ENCODE measurements around the gene CPVL. TPM values are rescaled to one million over a fixed set of nuclear protein-coding genes. Genes with fewer than 3 reads are reported as not detected.

The CPVL gene
- total RNA-seq, 2 donors from 2014 or later, result 1.4 TPM; not detected in 1

DNA sequence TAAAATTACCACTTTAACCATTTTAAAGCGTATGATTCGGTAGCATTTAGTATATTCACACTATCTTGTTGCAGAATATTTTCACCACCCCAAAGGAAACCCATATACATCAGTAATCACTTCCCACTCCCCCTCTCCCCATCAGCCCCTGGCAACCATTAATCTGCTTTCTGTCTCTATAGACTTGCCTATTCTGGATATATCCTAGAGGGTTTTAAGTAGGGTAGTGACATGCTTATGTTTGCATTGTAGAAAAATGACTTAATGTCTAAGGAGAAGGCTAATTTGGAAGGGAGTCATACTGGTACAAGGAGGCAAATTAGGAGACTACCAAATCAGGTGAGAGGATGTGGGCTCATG, 145.6 kb downstream of the CPVL start:
- ATAC-seq (no peak), DNase-seq (ENCODE audit: low spot score) (no peak)
- H3K27me3 Mint-ChIP-seq, result peaks cover 16% of the 10 kb centered on the region in 2 donors
- H3K4me3 Mint-ChIP-seq, result no peak overlapping the region
- no peaks in the 10 kb centered on the region for H3K9me3 Mint-ChIP-seq
- H3K27ac Mint-ChIP-seq, result no peak overlapping the region
- H3K36me3 Mint-ChIP-seq, result no peaks in the 10 kb centered on the region
- no peaks in the 10 kb centered on the region for H3K4me1 Mint-ChIP-seq (ENCODE audit: low read depth in 2 of 2)

DNA sequence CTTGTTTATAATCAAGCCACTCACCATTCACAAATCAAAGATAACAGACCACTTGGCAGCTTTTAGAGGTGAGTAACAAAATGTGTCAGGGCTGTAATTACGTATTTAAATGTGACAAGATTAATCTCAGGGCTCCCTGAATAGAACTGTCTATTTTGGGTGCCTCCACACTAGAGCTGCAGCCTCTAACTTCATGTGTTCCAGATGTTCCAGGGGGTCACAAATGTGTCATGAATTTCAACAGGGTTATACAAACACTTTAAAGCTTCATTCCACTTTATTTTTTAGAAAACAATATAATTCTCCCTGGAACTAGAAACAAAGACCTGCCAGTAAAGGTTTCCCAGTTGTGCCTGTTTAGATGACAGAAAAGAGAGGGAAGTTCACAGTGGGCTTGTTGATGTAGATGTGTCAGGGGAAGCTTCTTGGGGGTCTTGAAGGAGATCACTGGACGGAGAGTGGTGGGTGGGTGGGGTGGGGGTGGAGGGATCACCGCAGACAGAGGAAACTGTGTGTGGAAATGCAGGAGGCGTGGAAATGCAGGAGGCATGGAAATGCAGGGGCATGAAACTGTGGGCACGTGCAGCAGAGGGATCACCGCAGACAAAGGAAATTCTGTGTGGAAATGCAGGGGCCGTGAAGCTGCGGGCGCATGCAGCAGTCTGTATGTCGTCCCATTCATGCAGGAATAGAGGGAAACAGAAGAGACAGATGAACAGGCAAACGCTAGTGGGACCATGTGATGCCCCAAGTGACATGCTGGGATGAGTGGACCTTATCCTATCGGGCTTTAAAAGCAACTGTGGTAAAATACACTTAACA, 146.2 kb downstream of the CPVL start:
- no peak overlapping the region for H3K27ac Mint-ChIP-seq
- no peaks in the 10 kb centered on the region for H3K9me3 Mint-ChIP-seq
- no peaks in the 10 kb centered on the region for H3K4me1 Mint-ChIP-seq (ENCODE audit: low read depth in 2 of 2)
- no peaks in the 10 kb centered on the region for H3K36me3 Mint-ChIP-seq
- ATAC-seq (no peak), DNase-seq (ENCODE audit: low spot score) (no peak)
- peaks cover 16 to 17% of the 10 kb centered on the region in 2 donors for H3K27me3 Mint-ChIP-seq
- H3K4me3 Mint-ChIP-seq, result no peak overlapping the region

DNA sequence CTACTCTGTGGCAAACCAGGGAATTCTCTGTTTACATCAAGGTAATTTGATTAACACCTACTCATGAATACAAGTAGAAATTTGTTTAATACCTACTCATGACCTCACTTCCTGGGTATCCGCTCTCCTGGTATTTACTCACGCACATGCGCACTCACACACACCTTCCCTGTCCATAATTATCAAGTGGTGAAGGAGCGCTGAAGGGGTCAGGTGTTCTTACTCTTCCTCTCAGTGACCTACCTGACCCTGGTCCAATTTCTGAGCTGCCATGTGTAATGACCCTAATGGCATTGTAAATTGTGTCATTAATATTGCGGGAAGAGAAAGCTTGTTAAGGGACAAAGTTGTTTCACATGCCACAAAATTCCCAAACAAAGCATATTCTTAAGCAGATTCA, 146.9 kb downstream of the CPVL start:
- Mint-ChIP-seq H3K27ac (no peak overlapping the region), H3K27me3 (peaks cover 16 to 19% of the 10 kb centered on the region in 2 donors), H3K36me3 (no peaks in the 10 kb centered on the region), H3K4me1 (ENCODE audit: low read depth in 2 of 2) (no peaks in the 10 kb centered on the region), H3K4me3 (no peak overlapping the region), H3K9me3 (no peaks in the 10 kb centered on the region)
- no peak for ATAC-seq
- no peak for DNase-seq (ENCODE audit: low spot score)

DNA sequence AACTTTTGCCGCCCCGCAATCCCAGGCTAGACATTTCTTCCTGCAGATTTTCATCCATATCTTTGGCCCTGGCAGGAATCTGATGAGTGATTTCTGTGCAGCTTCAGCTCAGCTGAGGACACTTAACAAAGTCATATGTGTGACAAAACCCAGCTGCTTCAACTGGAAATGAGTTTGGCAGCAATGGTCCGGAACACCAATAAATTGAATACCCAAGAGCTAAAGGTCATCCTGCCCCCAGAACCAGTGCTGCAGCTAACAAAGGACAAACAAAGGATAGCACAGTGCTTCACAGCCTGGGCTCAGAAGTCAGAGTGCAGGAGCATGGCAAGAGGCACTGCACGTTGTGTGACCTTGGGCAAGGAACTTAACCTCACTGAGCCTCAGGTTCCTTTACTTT, 148.2 kb downstream of the CPVL start:
- Mint-ChIP-seq H3K36me3 (no peaks in the 10 kb centered on the region), H3K9me3 (no peaks in the 10 kb centered on the region), H3K27ac (no peak overlapping the region), H3K27me3 (peaks cover 16 to 21% of the 10 kb centered on the region in 2 donors), H3K4me3 (no peak overlapping the region), H3K4me1 (ENCODE audit: low read depth in 2 of 2) (no peaks in the 10 kb centered on the region)
- ATAC-seq, result no peak
- no peak for DNase-seq (ENCODE audit: low spot score)

GRCh38 chr7:28996836-28997235, 149.5 kb downstream of the CPVL start:
- Mint-ChIP-seq H3K36me3 (no peaks in the 10 kb centered on the region), H3K27me3 (peaks cover 9 to 20% of the 10 kb centered on the region in 2 donors), H3K27ac (no peak overlapping the region), H3K4me1 (ENCODE audit: low read depth in 2 of 2) (no peaks in the 10 kb centered on the region), H3K4me3 (no peak overlapping the region), H3K9me3 (no peaks in the 10 kb centered on the region)
- DNase-seq (ENCODE audit: low spot score), result no peak
- ATAC-seq, result no peak

GRCh38 chr7:28993371-28993770, 153.0 kb downstream of the CPVL start:
- peaks cover 2 to 14% of the 10 kb centered on the region in 2 donors for H3K27me3 Mint-ChIP-seq
- ATAC-seq (no peak), DNase-seq (ENCODE audit: low spot score) (no peak)
- no peaks in the 10 kb centered on the region for H3K4me1 Mint-ChIP-seq (ENCODE audit: low read depth in 2 of 2)
- H3K36me3 Mint-ChIP-seq, result no peaks in the 10 kb centered on the region
- H3K4me3 Mint-ChIP-seq, result no peak overlapping the region
- no peaks in the 10 kb centered on the region for H3K9me3 Mint-ChIP-seq
- no peak overlapping the region for H3K27ac Mint-ChIP-seq

- H3K4me3 Mint-ChIP-seq, result no peak overlapping the region
- no peaks in the 10 kb centered on the region for H3K9me3 Mint-ChIP-seq
- no peak for DNase-seq (ENCODE audit: low spot score)
- no peak for ATAC-seq
- no peak overlapping the region for H3K27ac Mint-ChIP-seq
- no peaks in the 10 kb centered on the region for H3K36me3 Mint-ChIP-seq
- peaks cover 8 to 14% of the 10 kb centered on the region in 2 donors for H3K27me3 Mint-ChIP-seq
- H3K4me1 Mint-ChIP-seq (ENCODE audit: low read depth in 2 of 2), result no peaks in the 10 kb centered on the region
These were observed 153.5 kb downstream of the CPVL start for GRCh38 chr7:28992798-28993197.

DNA sequence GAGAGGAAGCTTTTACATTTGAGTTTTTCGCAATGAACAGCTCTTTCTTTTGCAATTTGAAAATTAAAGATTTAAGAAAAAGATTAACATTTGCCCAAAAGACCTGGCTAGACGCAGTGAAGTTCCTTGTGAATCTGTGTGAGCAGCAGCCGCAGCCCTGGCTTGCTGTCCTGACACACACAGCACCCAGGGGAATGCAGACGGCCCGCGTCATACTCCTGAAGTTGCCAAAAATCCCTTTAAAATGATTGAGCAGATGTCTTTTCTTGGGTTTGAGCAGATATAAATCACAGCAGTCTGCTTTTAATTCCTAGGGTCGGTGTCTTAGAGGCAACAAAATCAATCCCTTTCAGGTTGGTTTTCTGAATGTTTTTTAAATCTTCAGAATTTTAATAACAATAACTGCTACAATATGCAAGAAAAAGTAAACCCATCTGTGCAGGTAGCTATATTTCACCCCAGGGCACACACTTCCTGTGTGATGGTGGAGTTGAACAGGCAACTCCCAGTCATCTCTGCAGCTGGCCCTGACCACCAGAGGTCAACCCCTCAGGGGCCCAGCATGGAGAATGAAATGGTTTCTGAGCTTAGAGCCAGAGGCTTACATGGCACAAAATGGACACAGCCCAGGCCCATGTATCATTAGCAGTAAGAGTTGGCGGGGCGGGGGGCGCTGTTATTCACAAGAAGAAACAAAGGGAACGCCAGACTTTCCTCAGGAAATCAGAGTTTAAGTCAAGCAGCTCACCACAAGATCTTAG, 156.0 kb downstream of the CPVL start:
- H3K4me1 Mint-ChIP-seq (ENCODE audit: low read depth in 2 of 2), result peaks cover 10 to 11% of the 10 kb centered on the region in 2 donors
- H3K27ac Mint-ChIP-seq, result no peak overlapping the region
- peaks cover 16 to 26% of the 10 kb centered on the region in 2 donors for H3K27me3 Mint-ChIP-seq
- ATAC-seq, result no peak
- no peaks in the 10 kb centered on the region for H3K9me3 Mint-ChIP-seq
- H3K36me3 Mint-ChIP-seq, result no peaks in the 10 kb centered on the region
- no peak overlapping the region for H3K4me3 Mint-ChIP-seq
- no peak for DNase-seq (ENCODE audit: low spot score)

DNA sequence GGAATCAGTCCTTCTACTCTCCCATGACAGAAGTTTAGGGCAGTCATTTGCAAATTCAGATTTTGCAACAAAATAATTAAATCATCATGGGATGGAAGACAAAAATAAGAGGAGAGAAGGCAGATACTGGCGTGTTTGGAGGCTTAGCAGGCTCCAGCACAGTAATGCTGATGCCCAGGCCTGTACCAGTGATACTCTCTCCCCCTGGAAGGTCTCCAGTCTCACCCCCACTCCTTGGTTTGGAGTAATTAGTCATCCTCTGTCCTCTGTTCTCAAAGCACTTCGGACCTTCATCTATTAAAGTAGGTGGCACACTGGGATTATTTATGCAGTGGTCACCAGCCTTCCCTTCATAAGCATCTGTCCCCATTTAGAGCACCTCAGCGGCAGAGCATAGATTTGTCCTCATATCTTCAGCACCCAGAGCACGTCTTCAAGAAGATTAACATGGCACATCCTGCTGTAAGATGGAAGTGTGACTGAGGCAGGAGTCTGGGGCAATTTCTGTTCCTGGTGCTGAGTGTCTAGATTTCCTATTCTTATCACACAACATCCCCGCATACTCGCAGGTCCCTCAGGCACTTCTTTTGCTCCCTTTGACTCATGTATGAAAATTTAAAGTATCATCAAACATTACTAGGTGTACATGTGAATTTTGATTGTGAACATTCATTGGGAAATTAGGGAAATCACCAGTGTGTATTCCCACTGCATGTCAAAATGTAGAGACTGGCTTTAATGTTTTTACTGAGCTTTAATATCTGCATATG, 156.9 kb downstream of the CPVL start:
- H3K9me3 Mint-ChIP-seq, result no peaks in the 10 kb centered on the region
- H3K4me3 Mint-ChIP-seq, result no peak overlapping the region
- ATAC-seq (no peak), DNase-seq (ENCODE audit: low spot score) (no peak)
- H3K36me3 Mint-ChIP-seq, result no peaks in the 10 kb centered on the region
- no peak overlapping the region for H3K27ac Mint-ChIP-seq
- H3K27me3 Mint-ChIP-seq, result peaks cover 14 to 26% of the 10 kb centered on the region in 2 donors
- H3K4me1 Mint-ChIP-seq (ENCODE audit: low read depth in 2 of 2), result peaks cover 10 to 11% of the 10 kb centered on the region in 2 donors

DNA sequence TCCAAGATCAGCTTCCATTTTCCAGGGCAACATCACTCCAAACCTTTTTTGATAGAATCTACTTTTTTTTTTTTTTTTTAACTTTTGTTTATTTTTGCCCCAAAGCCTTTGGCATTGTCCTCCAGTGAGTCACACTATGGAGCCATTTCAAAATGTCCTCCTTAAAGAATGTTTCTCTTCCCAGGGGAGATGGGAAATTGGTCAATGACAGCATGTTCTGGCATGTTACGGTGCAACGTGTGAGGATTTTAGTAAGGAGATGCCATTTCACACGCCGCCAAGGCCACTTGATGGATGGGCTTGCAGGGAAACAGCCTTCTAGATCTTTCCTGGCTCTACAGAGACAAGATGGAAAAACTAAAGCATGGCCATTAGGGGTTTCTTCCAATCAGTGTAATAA, 157.5 kb downstream of the CPVL start:
- Mint-ChIP-seq H3K9me3 (no peaks in the 10 kb centered on the region), H3K4me3 (no peak overlapping the region), H3K36me3 (no peaks in the 10 kb centered on the region), H3K27ac (no peak overlapping the region), H3K27me3 (peaks cover 14 to 26% of the 10 kb centered on the region in 2 donors), H3K4me1 (ENCODE audit: low read depth in 2 of 2) (peaks cover 10 to 11% of the 10 kb centered on the region in 2 donors)
- DNase-seq (ENCODE audit: low spot score) (no peak), ATAC-seq (no peak)

DNA sequence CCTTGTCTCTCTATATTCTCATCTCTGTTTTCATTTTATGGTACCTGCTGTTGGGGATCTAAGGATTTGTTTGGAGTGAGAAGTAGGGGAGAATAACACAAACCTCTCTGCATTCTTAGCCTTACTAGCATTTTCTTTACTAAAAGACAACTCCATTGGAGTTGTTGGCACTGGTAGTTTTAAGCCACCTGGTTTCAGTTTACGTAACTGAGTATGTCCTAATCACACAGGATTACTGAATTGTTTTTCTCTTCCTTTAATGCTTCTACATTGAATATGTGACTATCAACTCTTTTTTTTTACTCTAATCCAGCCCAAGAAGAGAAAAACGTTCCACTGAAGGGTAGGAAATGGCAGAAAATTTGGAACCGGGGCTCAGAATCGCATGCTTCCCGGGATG, 158.2 kb downstream of the CPVL start:
- Mint-ChIP-seq H3K4me3 (no peak overlapping the region), H3K36me3 (no peaks in the 10 kb centered on the region), H3K9me3 (no peaks in the 10 kb centered on the region), H3K27ac (no peak overlapping the region), H3K4me1 (ENCODE audit: low read depth in 2 of 2) (peaks cover 10 to 11% of the 10 kb centered on the region in 2 donors), H3K27me3 (peaks cover 12 to 26% of the 10 kb centered on the region in 2 donors)
- ATAC-seq (no peak), DNase-seq (ENCODE audit: low spot score) (no peak)

DNA sequence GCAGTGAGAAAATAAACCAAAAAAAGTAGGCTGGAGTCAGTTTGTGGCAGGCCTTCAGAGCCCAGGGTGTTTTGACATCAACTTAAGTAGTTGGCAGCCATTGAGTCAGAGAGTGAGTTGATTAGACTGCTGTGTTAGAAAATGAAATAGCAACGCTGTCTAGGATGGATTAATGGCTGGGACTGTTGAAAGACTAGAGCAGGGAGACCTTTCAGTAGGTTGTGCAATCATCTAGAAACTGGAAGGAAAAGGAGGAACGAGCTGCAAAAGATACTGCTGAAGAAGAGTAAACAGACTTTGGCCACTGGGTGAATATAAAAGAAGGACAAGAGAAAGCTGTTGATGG, 159.6 kb downstream of the CPVL start:
- H3K9me3 Mint-ChIP-seq, result no peaks in the 10 kb centered on the region
- H3K36me3 Mint-ChIP-seq, result no peaks in the 10 kb centered on the region
- H3K27me3 Mint-ChIP-seq, result peaks cover 11 to 26% of the 10 kb centered on the region in 2 donors
- ATAC-seq (peak in 1 of 2 donors; percentile 67), DNase-seq (ENCODE audit: low spot score) (no peak)
- H3K4me3 Mint-ChIP-seq, result no peak overlapping the region
- no peak overlapping the region for H3K27ac Mint-ChIP-seq
- peaks cover 10 to 11% of the 10 kb centered on the region in 2 donors for H3K4me1 Mint-ChIP-seq (ENCODE audit: low read depth in 2 of 2)

- ATAC-seq, result no peak
- Mint-ChIP-seq H3K4me1 (ENCODE audit: low read depth in 2 of 2) (peaks cover 10 to 11% of the 10 kb centered on the region in 2 donors), H3K27me3 (peaks cover 12 to 26% of the 10 kb centered on the region in 2 donors), H3K27ac (no peak overlapping the region), H3K36me3 (no peaks in the 10 kb centered on the region), H3K4me3 (no peak overlapping the region), H3K9me3 (no peaks in the 10 kb centered on the region)
- DNase-seq (ENCODE audit: low spot score), result no peak
These were observed 160.1 kb downstream of the CPVL start for GRCh38 chr7:28986028-28986764.
